Measurements from ENCODE around the gene PNLIPRP2. TPM values are rescaled to one million over a fixed set of nuclear protein-coding genes. Genes with fewer than 3 reads are reported as not detected.
A peak's percentile ranks its signal among the peaks of the same experiment; 100 is the strongest.

PNLIPRP2 gene
- polyA plus RNA-seq, 2 of the 4 experiments (the other 2 are of a cell fraction): 0.09 TPM; not detected in 1

- H3K4me1 ChIP-seq: no peaks in the 10 kb centered on the region
- H3K4me2 ChIP-seq: no peak overlapping the region
- DNase-seq (ENCODE audit: low read depth in 1 of 2, low spot score in 1 of 2): no peak
- no peak for ATAC-seq
- no peak overlapping the region for H3K4me3 ChIP-seq
- ChIA-PET CTCF (interaction anchor here (0.8 to 1.7 kb wide), 3 partner anchors 10 to 192 kb away, joined by 3 to 5 read pairs (median 4); no protein-coding TSS in a partner anchor), POLR2A (no interaction called here)
- FAIRE-seq: no peak
- TF ChIP-seq KDM1A (IDR thresholded peaks at IDR 0.05; ENCODE audit: low read depth) (no peak), EHMT2 (IDR thresholded peaks at IDR 0.05; ENCODE audit: low read depth) (no peak), ZFP36 (IDR thresholded peaks at IDR 0.05; ENCODE audit: borderline replicate concordance, partially characterized antibody) (no peak), CBX8 (IDR thresholded peaks at IDR 0.05) (no peak), USF2 (IDR thresholded peaks at IDR 0.05) (no peak), FOSB (CRISPR knock-in tag; IDR thresholded peaks at IDR 0.05) (no peak), HOXA7 (CRISPR knock-in tag; IDR thresholded peaks at IDR 0.05) (no peak), MAFK (IDR thresholded peaks at IDR 0.05; ENCODE audit: partially characterized antibody) (no peak), GATA3 (IDR thresholded peaks at IDR 0.05; ENCODE audit: borderline replicate concordance) (no peak), RNF2 (IDR thresholded peaks at IDR 0.05; ENCODE audit: borderline replicate concordance, low read depth) (no peak), ZNF302 (CRISPR knock-in tag; IDR thresholded peaks at IDR 0.05) (no peak), HOXB5 (CRISPR knock-in tag; IDR thresholded peaks at IDR 0.05) (no peak), RCOR1 (IDR thresholded peaks at IDR 0.05; ENCODE audit: low read depth, low read length) (no peak), TFCP2L1 (CRISPR knock-in tag; IDR thresholded peaks at IDR 0.05) (no peak), EHF (CRISPR knock-in tag; IDR thresholded peaks at IDR 0.05) (no peak)
- WGBS (ENCODE audit: missing lambda C conversion rate): 18% methylated on average over 2 of the region's 2 CpGs
- no peak overlapping the region for H3K27ac ChIP-seq
- no peaks in the 10 kb centered on the region for H3K9me3 ChIP-seq
These were observed 24.7 kb upstream of the PNLIPRP2 start for GRCh38 chr10:116596062-116596461.

DNA sequence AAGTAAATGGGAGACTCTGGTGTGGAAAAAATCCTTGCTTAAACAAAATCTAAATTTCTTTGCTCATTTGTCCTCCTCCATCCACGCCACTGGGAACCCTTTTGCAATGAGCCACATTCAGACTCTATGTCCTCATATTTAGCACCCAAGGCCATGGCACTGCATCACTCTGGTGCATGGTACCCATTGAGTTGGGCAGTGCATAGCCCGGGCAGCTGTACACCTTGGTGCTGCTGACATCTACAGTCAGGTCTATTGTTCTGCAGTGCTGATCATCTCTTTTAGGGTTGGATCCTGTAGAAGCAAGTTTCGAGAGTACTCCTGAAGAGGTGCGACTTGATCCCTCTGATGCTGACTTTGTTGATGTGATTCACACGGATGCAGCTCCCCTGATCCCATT, 23.2 kb upstream of the PNLIPRP2 start:
- Histone ChIP-seq H3K4me2 (no peak overlapping the region), H3K9me3 (no peaks in the 10 kb centered on the region), H3K4me1 (no peaks in the 10 kb centered on the region), H3K4me3 (no peak overlapping the region), H3K27ac (no peak overlapping the region)
- 3% methylated on average over 5 of the region's 5 CpGs for WGBS (ENCODE audit: missing lambda C conversion rate)
- ATAC-seq: peak in 1 of 2 experiments; percentile 33; a peak in 1 of 6 replicates
- FAIRE-seq: no peak
- ChIA-PET POLR2A (no interaction called here), CTCF (interaction anchor here (0.9 to 1.8 kb wide), 3 partner anchors 9 to 30 kb away, joined by 4 to 5 read pairs (median 4); no protein-coding TSS in a partner anchor)
- DNase-seq (ENCODE audit: low read depth in 1 of 2, low spot score in 1 of 2): no peak
- TF ChIP-seq ZFP36 (IDR thresholded peaks at IDR 0.05; ENCODE audit: borderline replicate concordance, partially characterized antibody) (no peak), MYC (IDR thresholded peaks at IDR 0.05; ENCODE audit: borderline replicate concordance, low read length) (no peak), CBX2 (IDR thresholded peaks at IDR 0.05; ENCODE audit: borderline replicate concordance, low read depth) (no peak), CHD4 (IDR thresholded peaks at IDR 0.05; ENCODE audit: borderline replicate concordance) (no peak), USF2 (IDR thresholded peaks at IDR 0.05) (no peak), BHLHE40 (IDR thresholded peaks at IDR 0.05; ENCODE audit: low read depth, low read length) (no peak), JUN (IDR thresholded peaks at IDR 0.05) (no peak), ZC3H11A (IDR thresholded peaks at IDR 0.05) (no peak)

GRCh38 chr10:116598329-116598728, 22.4 kb upstream of the PNLIPRP2 start:
- no peaks in the 10 kb centered on the region for H3K4me1 ChIP-seq
- ATAC-seq (no peak), FAIRE-seq (no peak), DNase-seq (ENCODE audit: low read depth in 1 of 2, low spot score in 1 of 2) (no peak)
- ChIA-PET POLR2A (no interaction called here), CTCF (interaction anchor here (0.9 to 1.8 kb wide), 3 partner anchors 9 to 14 kb away, joined by 3 to 4 read pairs (median 4); no protein-coding TSS in a partner anchor)
- TF ChIP-seq RCOR1 (IDR thresholded peaks at IDR 0.05; ENCODE audit: low read depth, low read length) (no peak), HES2 (IDR thresholded peaks at IDR 0.05) (no peak)
- no peaks in the 10 kb centered on the region for H3K9me3 ChIP-seq
- no peak overlapping the region for H3K4me3 ChIP-seq
- H3K4me2 ChIP-seq: no peak overlapping the region
- H3K27ac ChIP-seq: no peak overlapping the region

All from A549 (cell line).